Breast epithelium (tissue), 4 donors: ENCODE results near the gene GALNT2. TPM values are rescaled to one million over a fixed set of nuclear protein-coding genes. Genes with fewer than 3 reads are reported as not detected.

Experiments used
- DNase-seq, 2 donors: peaks; one replicate each; pipeline ENCODE4 v3.0.0-alpha.2; 2019; ENCODE audit warnings: low spot score in 2 of 2
- H3K27ac ChIP-seq, 2 donors: fragments of 200-600 bp; sonication (generic) in 1 of 2; one replicate each; pipeline ENCODE4 v1.5.1; 2016 to 2019; ENCODE audit warnings: mild to moderate bottlenecking in 1 of 2
- H3K27me3 ChIP-seq, 2 donors: fragments of 200-600 bp; sonication (generic) in 1 of 2; one replicate each; pipeline versions ENCODE4 v1.5.1 to v1.6.0; 2017 to 2019; ENCODE audit warnings: control low read depth in 1 of 2, mild to moderate bottlenecking in 1 of 2
- H3K36me3 ChIP-seq: fragments of 200-600 bp; one replicate; pipeline ENCODE4 v1.5.1; 2019
- H3K4me1 ChIP-seq, 2 donors: fragments of 200-600 bp; sonication (generic); one replicate each; pipeline ENCODE4 v1.5.1; 2016 to 2019; ENCODE audit warnings: control low read depth in 1 of 2
- H3K4me3 ChIP-seq, 3 donors: fragments of 200-600 bp; sonication (generic); 1 replicate in 2 of 3; 2 replicates in 1 of 3; pipeline ENCODE4 v1.5.1; 2016 to 2019; ENCODE audit warnings: mild to moderate bottlenecking in 3 of 3, moderate library complexity in 2 of 3
- H3K9me3 ChIP-seq, 2 donors: fragments of 200-600 bp; sonication (generic) in 1 of 2; one replicate each; pipeline ENCODE4 v1.5.1; 2016 to 2019; ENCODE audit warnings: control low read depth in 1 of 2
- CTCF ChIP-seq, 3 donors: fragments of 450-650 bp; IDR thresholded peaks; one replicate each; pipeline ENCODE4 v1.5.1; 2016 to 2017; ENCODE audit warnings: antibody characterized with exemption in 3 of 3, mild to moderate bottlenecking in 3 of 3, moderate library complexity in 3 of 3
- POLR2A ChIP-seq: fragments of 450-650 bp; IDR thresholded peaks from one replicate; pipeline ENCODE4 v1.6.1; 2016; ENCODE audit warnings: antibody characterized with exemption, mild to moderate bottlenecking, moderate library complexity
- POLR2AphosphoS5 ChIP-seq, 3 donors: sonication (generic); formaldehyde crosslinking; IDR thresholded peaks; one replicate each; pipeline ENCODE4 v1.6.1; 2017; ENCODE audit warnings: antibody characterized with exemption in 3 of 3
- intact Hi-C: fragments of 100-400 bp; cut with DNase I; formaldehyde crosslinking; loops from one replicate; pipeline ENCODE4 v1.15.1; 2023; ENCODE audit warnings: low total_unique reads
- total RNA-seq, 3 donors: library from RNA; depleted of rRNA; stranded (reverse); fragments of >200 nt; gene quantifications; one replicate each; pipeline ENCODE4 v1.1.0, GENCODE V29; 2016

GALNT2 gene
- total RNA-seq, 3 donors from 2014 or later = 27.4 to 53.0 (median 42.6) TPM

DNA sequence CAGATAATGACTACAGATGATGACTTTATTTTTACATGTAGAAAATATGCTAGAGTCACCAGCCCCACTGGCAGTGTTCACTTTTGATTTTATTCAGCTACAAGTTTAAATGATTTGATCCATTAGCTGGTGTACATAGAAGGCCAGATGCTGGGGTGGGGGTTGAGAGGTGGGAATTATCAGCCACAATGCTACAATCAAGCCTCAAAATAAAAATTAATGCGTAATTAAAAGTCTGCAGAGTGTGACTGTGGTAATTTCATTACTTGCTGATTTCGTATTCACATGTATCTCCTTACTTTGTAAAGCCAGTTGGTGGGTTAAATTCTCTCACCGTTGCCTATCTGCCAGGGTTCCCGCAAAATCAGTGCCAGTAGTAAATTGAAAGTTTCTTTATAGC, 109.3 kb downstream of the GALNT2 start:
- DNase-seq = no peak
- Histone ChIP-seq H3K4me1 (no peaks in the 10 kb centered on the region), H3K27ac (no peak overlapping the region), H3K9me3 (no peaks in the 10 kb centered on the region), H3K4me3 (no peak overlapping the region), H3K36me3 (peaks cover 4% of the 10 kb centered on the region), H3K27me3 (no peaks in the 10 kb centered on the region)
- TF ChIP-seq POLR2A (no peak), POLR2AphosphoS5 (IDR thresholded peaks at IDR 0.05) (no peak), CTCF (IDR thresholded peaks at IDR 0.05) (no peak)
- intact Hi-C loops = no loop called here

- Histone ChIP-seq H3K27ac (no peak overlapping the region), H3K9me3 (no peaks in the 10 kb centered on the region), H3K27me3 (no peaks in the 10 kb centered on the region), H3K36me3 (peaks cover 4% of the 10 kb centered on the region), H3K4me1 (no peaks in the 10 kb centered on the region), H3K4me3 (peak overlapping the region; percentile 4 to 52 (median 17))
- no peak for DNase-seq
- TF ChIP-seq POLR2AphosphoS5 (IDR thresholded peaks at IDR 0.05) = no peak
- TF ChIP-seq POLR2A = no peak
- TF ChIP-seq CTCF (IDR thresholded peaks at IDR 0.05) = no peak
- intact Hi-C loops = no loop called here
Measured at GRCh38 chr1:230176871-230177411, 109.9 kb downstream of the GALNT2 start.

DNA sequence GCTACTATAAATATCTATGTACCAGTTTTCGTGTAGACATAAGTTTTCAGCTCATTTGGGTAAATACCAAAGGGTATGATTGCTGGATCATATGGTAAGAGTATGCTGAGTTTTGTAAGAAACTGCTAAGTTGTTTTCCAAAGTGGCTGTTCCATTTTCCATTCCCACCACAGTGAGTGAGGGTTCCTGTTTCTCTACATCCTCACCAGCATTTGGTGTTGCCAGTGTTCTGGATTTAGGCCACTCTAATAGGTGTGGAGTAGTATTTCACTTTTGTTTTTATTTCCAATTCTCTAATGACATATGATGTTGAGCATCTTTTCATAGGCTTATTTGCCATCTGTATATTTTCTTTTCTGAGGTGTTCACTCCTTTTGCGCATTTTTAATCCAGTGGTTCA, 112.2 kb downstream of the GALNT2 start:
- H3K4me1 ChIP-seq = no peaks in the 10 kb centered on the region
- H3K9me3 ChIP-seq = no peaks in the 10 kb centered on the region
- intact Hi-C loops = no loop called here
- no peak for TF ChIP-seq CTCF (IDR thresholded peaks at IDR 0.05)
- TF ChIP-seq POLR2AphosphoS5 (IDR thresholded peaks at IDR 0.05) = no peak
- no peak for TF ChIP-seq POLR2A
- H3K4me3 ChIP-seq = no peak overlapping the region
- no peak for DNase-seq
- H3K27ac ChIP-seq = no peak overlapping the region
- H3K36me3 ChIP-seq = peaks cover 4% of the 10 kb centered on the region
- H3K27me3 ChIP-seq = no peaks in the 10 kb centered on the region

- intact Hi-C loops = no loop called here
- Histone ChIP-seq H3K9me3 (no peaks in the 10 kb centered on the region), H3K4me3 (peak overlapping the region in 1 of 3 donors; percentile 20), H3K27me3 (no peaks in the 10 kb centered on the region), H3K36me3 (no peaks in the 10 kb centered on the region), H3K27ac (peak overlapping the region; percentile 67 to 84), H3K4me1 (no peaks in the 10 kb centered on the region)
- DNase-seq = no peak
- TF ChIP-seq POLR2AphosphoS5 (IDR thresholded peaks at IDR 0.05) (no peak), POLR2A (no peak), CTCF (IDR thresholded peaks at IDR 0.05) (no peak)
Measured at GRCh38 chr1:230185076-230186001, 118.3 kb downstream of the GALNT2 start.
